Heart left ventricle (tissue), 13 donors: Measurements from ENCODE around the gene SLC44A1.

Experiments
- CTCF ChIP-seq, 12 donors: fragments of 200-600 bp; sonication (generic) in 4 of 12; IDR thresholded peaks; one replicate each; pipeline versions ENCODE4 v1.5.0 to v1.8.0; 2018 to 2022; ENCODE audit warnings: antibody characterized with exemption in 12 of 12, mild to moderate bottlenecking in 5 of 12
- POLR2A ChIP-seq, 2 donors: fragments of 450-650 bp; IDR thresholded peaks; one replicate each; pipeline ENCODE4 v1.6.1; 2017; ENCODE audit warnings: antibody characterized with exemption in 2 of 2, mild to moderate bottlenecking in 2 of 2, moderate library complexity in 2 of 2
- donor health status: ischemic (EF 13 %, LVEDD 7.1; RV severe dilation, severe dysfunction).
- donor health status: DM: no; HTN: yes; CAD: no.
- donor health status: DM: no; HTN: no; CAD: no.
- donor health status: ischemic (EF 25% LVEDD 6.9; RV normal size, moderate dysfunction).
- donor health status: ischemic (EF 25% LVEDD 5.7; RV mildly dilated, moderate dysfunction).
- donor health status: ischemic (EF 35%, LVEDD 5.7; RV mildly dilated, moderate dysfunction).
- donor health status: nonischemic (EF 11% LVEDD 7.7; RV severe dilation, severe dysfunction).
- donor health status: DM: yes; HTN: yes; CAD: no.
- donor health status: PGD.
- donor health status: ischemic (EF 29% LVEDD 5.4; RV normal size, mild dysfunction).
- donor health status: nonischemic (EF 23%, LVEDD 6.1; RV moderate dilation, normal function).

GRCh38 chr9:105396441-105396840 is 152.0 kb downstream of the SLC44A1 start:
- TF ChIP-seq CTCF (IDR thresholded peaks at IDR 0.05), result no peak
- TF ChIP-seq POLR2A (IDR thresholded peaks at IDR 0.05), result no peak
